K562 (cell line): ENCODE measurements around the gene NXNL2. TPM values are rescaled to one million over a fixed set of nuclear protein-coding genes. Genes with fewer than 3 reads are reported as not detected.

Experiments
- ATAC-seq: fragments of 200-7000 bp; cut with Tn5 transposase; 3 replicates; pipeline ENCODE4 v1.9.1; 2020; ENCODE audit warnings: moderate library complexity
- BruUV-seq: library from RNA; stranded (reverse); fragments of 400-500 nt; replicated peaks from 2 replicates; lab custom pipeline; 2021; lab: Mats Ljungman, UMichigan
- CTCF ChIA-PET: fragments of 300-600 bp; formaldehyde crosslinking; extraction: SDS; loops from one replicate; lab custom pipeline; 2021; ENCODE audit warnings: low intra/inter-chr PET ratio; lab: Yijun Ruan, JAX
- POLR2A ChIA-PET: fragments of 300-600, 350-650 bp; sonication (Branson Sonifier 250); formaldehyde crosslinking; extraction: SDS; loops from one replicate; lab custom pipeline; 2021; ENCODE audit warnings: antibody characterized with exemption, inconsistent platforms; lab: Yijun Ruan, JAX
- DNase-seq, 4 experiments: peaks; one replicate each; pipeline versions ENCODE4 v3.0.0 to v3.0.0-alpha.2; 2011 to 2018; ENCODE audit warnings: low spot score in 3 of 4, mixed read lengths in 3 of 4; ENCODE audit errors: extremely low read depth in 1 of 4
- FAIRE-seq: peaks from 2 replicates; lab custom pipeline; 2011; peaks lifted over from hg19 to GRCh38; lab: Jason Lieb, UNC
- H2AFZ ChIP-seq: 2 replicates; pipeline ENCODE4 v1.6.0; 2011; ENCODE audit warnings: low read depth, low read length, control low read depth, inconsistent platforms
- H3K27ac ChIP-seq: fragments of 200-600 bp; 3 replicates; pipeline ENCODE4 v1.8.0; 2011; ENCODE audit warnings: low read depth, mild to moderate bottlenecking, control low read depth, inconsistent platforms, low read length, moderate library complexity, mixed read lengths; ENCODE audit errors: extremely low read depth
- H3K27me3 ChIP-seq, 2 experiments: fragments of 300-600 bp in 1 of 2; 2 replicates in 1 of 2; 3 replicates in 1 of 2; pipeline versions ENCODE4 v1.6.0 to v1.8.0; 2011; ENCODE audit warnings: inconsistent platforms in 2 of 2, low read length in 2 of 2, mild to moderate bottlenecking in 1 of 2, mixed read lengths in 1 of 2, moderate library complexity in 1 of 2; ENCODE audit not compliant: control insufficient read depth in 2 of 2, insufficient read depth in 2 of 2
- H3K36me3 ChIP-seq: fragments of 300-600 bp; 3 replicates; pipeline ENCODE4 v1.8.0; 2011; ENCODE audit warnings: mild to moderate bottlenecking, low read length, inconsistent platforms; ENCODE audit not compliant: control insufficient read depth, insufficient read depth
- H3K4me1 ChIP-seq, 2 experiments: fragments of 200-600 bp in 1 of 2; replicated peaks in 1 of 2; 2 replicates in 1 of 2; 3 replicates in 1 of 2; pipeline versions ENCODE4 v1.5.1 to v1.8.0; 2011; ENCODE audit warnings: inconsistent platforms in 2 of 2, low read length in 2 of 2, mild to moderate bottlenecking in 1 of 2, mixed read lengths in 1 of 2, moderate library complexity in 1 of 2; ENCODE audit not compliant: control insufficient read depth in 2 of 2, insufficient read depth in 2 of 2
- H3K4me2 ChIP-seq: 2 replicates; pipeline ENCODE4 v1.6.1; 2011; ENCODE audit warnings: low read length, control low read depth, inconsistent platforms, mixed read lengths; ENCODE audit not compliant: insufficient read depth
- H3K4me3 ChIP-seq: fragments of 200-600 bp; sonication (generic), shearing (Covaris generic); 2 replicates; pipeline ENCODE4 v1.5.1; 2016; ENCODE audit warnings: control low read depth, inconsistent platforms
- H3K79me2 ChIP-seq: fragments of 200-600 bp; 3 replicates; pipeline ENCODE4 v1.8.0; 2011; ENCODE audit warnings: low read length, inconsistent platforms; ENCODE audit not compliant: control insufficient read depth, insufficient read depth
- H3K9ac ChIP-seq, 2 experiments: 2 replicates each; pipeline versions ENCODE4 v1.6.0 to v1.6.1; 2011; ENCODE audit warnings: low read depth in 2 of 2, low read length in 2 of 2, control low read depth in 1 of 2, inconsistent platforms in 1 of 2, mild to moderate bottlenecking in 1 of 2, mixed read lengths in 1 of 2; ENCODE audit not compliant: insufficient read depth in 1 of 2
- H3K9me1 ChIP-seq: one replicate; pipeline ENCODE4 v1.6.0; 2011; ENCODE audit warnings: inconsistent platforms, mild to moderate bottlenecking, low read length, moderate library complexity; ENCODE audit not compliant: control insufficient read depth, insufficient read depth
- H3K9me3 ChIP-seq: replicated peaks from 2 replicates; pipeline ENCODE4 v1.5.1; 2011; ENCODE audit warnings: low read depth, low read length, inconsistent platforms; ENCODE audit not compliant: control insufficient read depth, insufficient read depth
- H4K20me1 ChIP-seq: replicated peaks from 2 replicates; pipeline ENCODE4 v1.6.1; 2011; ENCODE audit warnings: low read length, inconsistent platforms, mixed read lengths; ENCODE audit not compliant: control insufficient read depth, insufficient read depth
- COPS2 ChIP-seq: fragments of 450-650 bp; conservative IDR thresholded peaks from 2 replicates; pipeline ENCODE4 v1.6.1; 2016; ENCODE audit warnings: mild to moderate bottlenecking, moderate library complexity
- ELF4 ChIP-seq: fragments of 450-650 bp; formaldehyde crosslinking; IDR thresholded peaks from 2 replicates; pipeline ENCODE4 v1.4.0; 2022; ENCODE audit warnings: missing genetic modification characterization
- FOXK1 ChIP-seq: sonication (generic); formaldehyde crosslinking; IDR thresholded peaks from 2 replicates; pipeline ENCODE4 v1.8.0; 2022; ENCODE audit warnings: missing genetic modification reagents, mild to moderate bottlenecking, borderline replicate concordance
- GABPB1 ChIP-seq: sonication (generic); formaldehyde crosslinking; IDR thresholded peaks from 2 replicates; pipeline ENCODE4 v1.8.0; 2022; ENCODE audit warnings: mild to moderate bottlenecking, missing genetic modification reagents
- KLF13 ChIP-seq: fragments of 450-650 bp; IDR thresholded peaks from 2 replicates; pipeline ENCODE4 v1.6.1; 2016; ENCODE audit warnings: missing genetic modification characterization, low read depth, mild to moderate bottlenecking, missing compliant biosample characterization, moderate library complexity, borderline replicate concordance
- MEF2D ChIP-seq: conservative IDR thresholded peaks from 2 replicates; pipeline ENCODE4 v1.6.1; 2016; ENCODE audit warnings: low read depth, missing genetic modification characterization, missing compliant biosample characterization
- SMAD3 ChIP-seq: fragments of 450-650 bp; formaldehyde crosslinking; conservative IDR thresholded peaks from 2 replicates; pipeline ENCODE4 v1.4.0; 2020; ENCODE audit warnings: mild to moderate bottlenecking
- THRAP3 ChIP-seq: fragments of 450-650 bp; IDR thresholded peaks from 2 replicates; pipeline ENCODE4 v1.6.1; 2016; ENCODE audit warnings: mild to moderate bottlenecking, inconsistent platforms, borderline replicate concordance
- ZNF3 ChIP-seq: fragments of 250-450 bp; sonication (Bioruptor Pico); IDR thresholded peaks from 2 replicates; pipeline ENCODE4 v1.5.0; 2021; ENCODE audit warnings: mild to moderate bottlenecking, moderate library complexity
- WGBS: fragments of 100-300 bp; shearing (Covaris generic); methylation state at CpG from one replicate; pipeline ENCODE4 v1.1.6; 2016; ENCODE audit warnings: low coverage, mixed read lengths; ENCODE audit not compliant: insufficient coverage; ENCODE audit errors: missing lambda C conversion rate; 5-methylcytosine and 5-hydroxymethylcytosine counted together
- in situ Hi-C: fragments of 300-500 bp; cut with MboI; formaldehyde crosslinking; loops from 4 replicates; pipeline ENCODE4 v1.15.0; 2018; ENCODE audit warnings: inconsistent platforms, mixed read lengths
- intact Hi-C: fragments of 100-400 bp; cut with micrococcal nuclease; formaldehyde crosslinking; loops from 2 replicates; pipeline ENCODE4 v1.14.2; 2022
- polyA plus RNA-seq, 8 experiments: library from polyadenylated mRNA; depleted of rRNA in 4 of 8; stranded (reverse) in 5 of 8; unstranded in 3 of 8; fragments of >200 nt; fragmentation: Nextera tagmentation in 2 of 8; fragmentation: Illumina TruSeq in 1 of 8; extraction: Ambion mirVana in 2 of 8; extraction: Trizol in 1 of 8; gene quantifications; 2 replicates each; pipeline versions ENCODE4 v1.2.1 to v1.2.3, GENCODE V29; 2011 to 2014; ENCODE audit warnings: inconsistent platforms in 1 of 8, missing spikeins in 1 of 8
- total RNA-seq, 7 experiments: library from RNA; depleted of rRNA in 6 of 7; stranded (reverse); fragments of >200 nt in 6 of 7; fragmentation: Illumina TruSeq in 2 of 7; extraction: Trizol in 2 of 7; gene quantifications; 2 replicates each; pipeline versions ENCODE4 v1.2.1 to v1.2.3, GENCODE V29; 2011 to 2021; ENCODE audit warnings: low replicate concordance in 1 of 7
- TF ChIP-seq, protein P1 (sequence below), 2 experiments: fragments of 450-650 bp in 1 of 2; sonication (generic) in 1 of 2; formaldehyde crosslinking in 1 of 2; IDR thresholded peaks in 1 of 2; conservative IDR thresholded peaks in 1 of 2; 2 replicates each; pipeline versions ENCODE4 v1.6.1 to v1.8.1; 2016 to 2023; ENCODE audit warnings: mild to moderate bottlenecking in 2 of 2, moderate library complexity in 2 of 2, inconsistent platforms in 1 of 2, missing genetic modification reagents in 1 of 2
- TF ChIP-seq, protein P2 (sequence below): fragments of 450-650 bp; formaldehyde crosslinking; IDR thresholded peaks from 2 replicates; pipeline ENCODE4 v1.4.0; 2020; ENCODE audit warnings: mild to moderate bottlenecking, moderate library complexity

The NXNL2 gene
- total and polyA plus RNA-seq, 9 of the 15 experiments (the other 6 are each of a cell fraction or from before 2014, with no cell fraction given), result 0.15 to 0.19 TPM; not detected in 7

DNA sequence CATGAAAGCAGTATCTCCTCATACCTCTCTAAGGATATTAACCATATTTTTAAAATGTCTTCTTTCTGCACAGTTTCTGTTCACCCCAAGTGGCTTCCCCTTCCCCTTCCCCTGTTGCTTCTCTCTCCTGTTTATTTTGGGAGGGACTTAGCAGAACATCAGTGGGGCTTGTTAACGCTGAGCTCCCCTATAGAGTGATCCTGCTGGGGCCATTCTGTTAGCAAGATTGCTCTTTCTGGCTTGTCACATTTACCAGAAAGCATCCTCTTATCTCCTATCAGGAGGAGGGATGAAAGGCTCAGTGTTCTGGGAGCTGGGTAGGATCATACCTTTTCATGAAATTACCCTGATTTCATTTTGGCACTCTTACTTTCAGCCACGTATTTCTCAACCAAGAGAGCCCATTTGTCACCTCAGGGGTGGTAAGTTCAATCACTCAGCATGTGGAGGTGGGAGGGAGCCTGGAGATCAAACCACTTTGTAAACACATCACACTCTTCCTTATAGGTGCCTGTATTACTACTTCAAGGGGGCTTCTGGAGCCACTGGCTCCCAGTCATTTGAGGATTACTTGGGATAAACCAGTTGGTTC lies 16.7 kb downstream of the NXNL2 start:
- TF ChIP-seq GABPB1 (CRISPR knock-in tag) (no peak), SMAD3 (CRISPR knock-in tag) (no peak), ELF4 (no peak)
- ATAC-seq (no peak), FAIRE-seq (no peak), DNase-seq (no peak)
- H3K9ac ChIP-seq, result no peak overlapping the region
- WGBS, result 0% methylated on average over 2 of the region's 2 CpGs
- H4K20me1 ChIP-seq, result no peaks in the 10 kb centered on the region
- H3K4me1 ChIP-seq, result no peaks in the 10 kb centered on the region
- H3K27me3 ChIP-seq, result peaks cover 2 to 23% of the 10 kb centered on the region in 2 experiments; a peak in 2 of 5 replicates
- H2AFZ ChIP-seq, result no peak overlapping the region
- H3K36me3 ChIP-seq, result no peaks in the 10 kb centered on the region
- in situ Hi-C loops (loop anchor here (25.0 kb wide), 1 partner anchor 589 kb away; the partner anchor contains the start of gene CDK20), intact Hi-C loops (no loop called here)
- POLR2A ChIA-PET, result no interaction called here
- H3K79me2 ChIP-seq, result no peaks in the 10 kb centered on the region
- no TSS peak for BruUV-seq
- H3K27ac ChIP-seq, result no peak overlapping the region
- no peak overlapping the region for H3K4me3 ChIP-seq
- CTCF ChIA-PET, result no interaction called here
- no peaks in the 10 kb centered on the region for H3K9me3 ChIP-seq
- no peak overlapping the region for H3K4me2 ChIP-seq
- H3K9me1 ChIP-seq, result no peaks in the 10 kb centered on the region

DNA sequence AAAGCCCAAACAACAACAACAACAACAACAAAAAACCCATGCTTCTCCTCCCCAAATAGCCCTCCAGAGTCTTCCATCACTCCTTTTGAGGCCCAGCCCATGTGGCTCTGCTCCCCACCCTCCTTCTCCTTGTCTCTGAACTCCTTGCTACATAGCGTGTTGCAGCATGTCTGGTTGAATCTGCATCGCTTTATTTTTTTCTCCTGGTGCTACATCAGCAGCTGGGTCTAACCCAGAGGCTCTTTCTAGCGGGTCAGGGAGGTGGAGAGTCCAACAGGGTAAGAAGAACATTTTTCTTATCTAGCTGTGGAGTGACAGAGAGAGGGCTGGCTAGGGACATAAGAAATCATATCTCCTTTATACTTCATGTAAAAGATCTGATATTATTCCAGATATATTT lies 18.4 kb downstream of the NXNL2 start:
- FAIRE-seq (no peak), ATAC-seq (no peak), DNase-seq (no peak)
- H2AFZ ChIP-seq, result no peak overlapping the region
- H3K79me2 ChIP-seq, result no peaks in the 10 kb centered on the region
- H3K36me3 ChIP-seq, result no peaks in the 10 kb centered on the region
- no peaks in the 10 kb centered on the region for H3K4me1 ChIP-seq
- no peak overlapping the region for H3K4me2 ChIP-seq
- ChIA-PET CTCF (no interaction called here), POLR2A (no interaction called here)
- H3K9ac ChIP-seq, result no peak overlapping the region
- BruUV-seq, result no TSS peak
- intact Hi-C loops, result no loop called here
- H4K20me1 ChIP-seq, result no peaks in the 10 kb centered on the region
- H3K27me3 ChIP-seq, result peaks cover 2 to 16% of the 10 kb centered on the region in 2 experiments; a peak in 2 of 5 replicates
- WGBS, result 0% methylated on average over 3 of the region's 3 CpGs
- in situ Hi-C loops, result loop anchor here (25.0 kb wide), 1 partner anchor 591 kb away; the partner anchor contains the start of gene CDK20
- no peaks in the 10 kb centered on the region for H3K9me1 ChIP-seq
- no peaks in the 10 kb centered on the region for H3K9me3 ChIP-seq
- H3K27ac ChIP-seq, result no peak overlapping the region
- H3K4me3 ChIP-seq, result no peak overlapping the region
- TF ChIP-seq KLF13 (tag) (no peak), ZNF3 (CRISPR knock-in tag) (no peak), COPS2 (no peak), THRAP3 (no peak), FOXK1 (no peak), MEF2D (tag) (no peak)
- TF ChIP-seq, protein P1, sequence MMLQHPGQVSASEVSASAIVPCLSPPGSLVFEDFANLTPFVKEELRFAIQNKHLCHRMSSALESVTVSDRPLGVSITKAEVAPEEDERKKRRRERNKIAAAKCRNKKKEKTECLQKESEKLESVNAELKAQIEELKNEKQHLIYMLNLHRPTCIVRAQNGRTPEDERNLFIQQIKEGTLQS (IDR thresholded peaks at IDR 0.05), result no peak
- TF ChIP-seq, protein P1 (CRISPR knock-in tag; conservative IDR thresholded peaks at IDR 0.05), result no peak
- TF ChIP-seq, protein P2, sequence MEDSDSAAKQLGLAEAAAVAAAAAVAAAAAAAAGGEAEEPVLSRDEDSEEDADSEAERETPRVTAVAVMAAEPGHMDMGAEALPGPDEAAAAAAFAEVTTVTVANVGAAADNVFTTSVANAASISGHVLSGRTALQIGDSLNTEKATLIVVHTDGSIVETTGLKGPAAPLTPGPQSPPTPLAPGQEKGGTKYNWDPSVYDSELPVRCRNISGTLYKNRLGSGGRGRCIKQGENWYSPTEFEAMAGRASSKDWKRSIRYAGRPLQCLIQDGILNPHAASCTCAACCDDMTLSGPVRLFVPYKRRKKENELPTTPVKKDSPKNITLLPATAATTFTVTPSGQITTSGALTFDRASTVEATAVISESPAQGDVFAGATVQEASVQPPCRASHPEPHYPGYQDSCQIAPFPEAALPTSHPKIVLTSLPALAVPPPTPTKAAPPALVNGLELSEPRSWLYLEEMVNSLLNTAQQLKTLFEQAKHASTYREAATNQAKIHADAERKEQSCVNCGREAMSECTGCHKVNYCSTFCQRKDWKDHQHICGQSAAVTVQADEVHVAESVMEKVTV (CRISPR knock-in tag), result no peak
